Measurements from ENCODE around the gene UBR1.
"Not testable (repeated sequence)": the region's sequence is repeated elsewhere in the genome, so short reads cannot be mapped to it uniquely, and the experiment has no call there.

Gene UBR1

GRCh38 chr15:42915654-42916315 lies 190.1 kb downstream of the UBR1 start:
- no peak for DNase-seq (ENCODE audit: low read depth in 1 of 2, low spot score in 1 of 2)

- DNase-seq (ENCODE audit: low read depth in 1 of 2, low spot score in 1 of 2) = no peak
Observed at GRCh38 chr15:42914728-42915497, 190.9 kb downstream of the UBR1 start.

- DNase-seq (ENCODE audit: low read depth in 1 of 2, low spot score in 1 of 2) = no peak
Observed at GRCh38 chr15:42911058-42911592, 194.7 kb downstream of the UBR1 start.

GRCh38 chr15:42908538-42908937 lies 197.3 kb downstream of the UBR1 start:
- no peak for DNase-seq (ENCODE audit: low read depth in 1 of 2, low spot score in 1 of 2)

- DNase-seq (ENCODE audit: low read depth in 1 of 2, low spot score in 1 of 2) = no peak
Observed at GRCh38 chr15:42903388-42904324, 202.2 kb downstream of the UBR1 start.

GRCh38 chr15:42893911-42894310 lies 211.9 kb downstream of the UBR1 start:
- not testable (repeated sequence) for DNase-seq (ENCODE audit: low read depth in 1 of 2, low spot score in 1 of 2)
